SH-SY5Y (cell line): ENCODE measurements around the gene CKM.

Source experiments
- GATA2 ChIP-seq: IDR thresholded peaks from 2 replicates; pipeline ENCODE4 v1.6.1; 2011; ENCODE audit warnings: mild to moderate bottlenecking, low read depth, low read length
- GATA3 ChIP-seq: IDR thresholded peaks from 2 replicates; pipeline ENCODE4 v1.6.1; 2011; ENCODE audit warnings: low read depth, mild to moderate bottlenecking, low read length, moderate library complexity

DNA sequence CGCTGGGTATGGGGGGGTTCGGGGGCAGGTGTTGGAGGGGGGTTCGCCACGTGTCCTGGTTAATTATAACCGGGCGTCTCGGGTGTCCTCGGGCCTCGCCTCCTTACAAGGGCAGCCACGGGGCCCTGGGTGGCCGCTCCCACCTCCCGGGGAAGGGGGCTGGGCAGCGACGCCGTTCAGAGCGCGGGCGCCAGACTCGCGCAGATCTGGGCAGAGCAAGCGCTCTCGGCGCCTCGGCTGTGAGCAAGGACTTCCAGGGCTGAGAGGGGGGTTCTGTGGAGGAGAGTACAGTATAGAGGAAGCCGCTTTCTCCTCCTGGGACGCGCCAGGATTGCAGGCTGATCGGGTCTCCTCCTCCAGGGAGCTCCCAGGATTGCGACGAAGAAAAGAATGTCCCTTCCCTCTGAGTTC is 1.0 kb upstream of the CKM start:
- no peak for TF ChIP-seq GATA2
- no peak for TF ChIP-seq GATA3
